ENCODE results near the gene SAP30BP.

Gene SAP30BP

GRCh38 chr17:75719732-75720131 lies 52.6 kb downstream of the SAP30BP start:
- DNase-seq (ENCODE audit: low read depth in 2 of 2) = no peak

- peak; percentile 22 to 37 for DNase-seq (ENCODE audit: low read depth in 2 of 2)
Observed at GRCh38 chr17:75720656-75721462, 53.7 kb downstream of the SAP30BP start, which contains the start of gene ITGB4. Gene ITGB4, plus strand, starts transcription at chr17:75721459. Its CDS starts 3,245 bp downstream, at chr17:75724704.

GRCh38 chr17:75721463-75722011 lies 54.4 kb downstream of the SAP30BP start:
- DNase-seq (ENCODE audit: low read depth in 2 of 2) = no peak

- no peak for DNase-seq (ENCODE audit: low read depth in 2 of 2)
Observed at GRCh38 chr17:75722076-75722475, 54.9 kb downstream of the SAP30BP start.

GRCh38 chr17:75722542-75723095 lies 55.5 kb downstream of the SAP30BP start:
- no peak for DNase-seq (ENCODE audit: low read depth in 2 of 2)

- DNase-seq (ENCODE audit: low read depth in 2 of 2) = no peak
Observed at GRCh38 chr17:75723171-75723930, 56.2 kb downstream of the SAP30BP start.

- no peak for DNase-seq (ENCODE audit: low read depth in 2 of 2)
Observed at GRCh38 chr17:75724016-75725003, 57.2 kb downstream of the SAP30BP start.

- DNase-seq (ENCODE audit: low read depth in 2 of 2) = no peak
Observed at GRCh38 chr17:75725504-75725903, 58.4 kb downstream of the SAP30BP start.

- DNase-seq (ENCODE audit: low read depth in 2 of 2) = no peak
Observed at GRCh38 chr17:75727391-75727790, 60.3 kb downstream of the SAP30BP start.

GRCh38 chr17:75729351-75729750 lies 62.2 kb downstream of the SAP30BP start:
- no peak for DNase-seq (ENCODE audit: low read depth in 2 of 2)

- no peak for DNase-seq (ENCODE audit: low read depth in 2 of 2)
Observed at GRCh38 chr17:75730065-75730464, 62.9 kb downstream of the SAP30BP start.

- no peak for DNase-seq (ENCODE audit: low read depth in 2 of 2)
Observed at GRCh38 chr17:75731086-75731715, 64.1 kb downstream of the SAP30BP start.

GRCh38 chr17:75731716-75732498 lies 64.8 kb downstream of the SAP30BP start:
- no peak for DNase-seq (ENCODE audit: low read depth in 2 of 2)

- DNase-seq (ENCODE audit: low read depth in 2 of 2) = no peak
Observed at GRCh38 chr17:75733471-75733870, 66.3 kb downstream of the SAP30BP start.

- DNase-seq (ENCODE audit: low read depth in 2 of 2) = no peak
Observed at GRCh38 chr17:75734674-75735294, 67.6 kb downstream of the SAP30BP start.

GRCh38 chr17:75736173-75736835 lies 69.2 kb downstream of the SAP30BP start:
- DNase-seq (ENCODE audit: low read depth in 2 of 2) = no peak

- DNase-seq (ENCODE audit: low read depth in 2 of 2) = no peak
Observed at GRCh38 chr17:75737133-75737962, 70.2 kb downstream of the SAP30BP start.
